ENCODE measurements around the gene RPLP1.

Gene RPLP1

GRCh38 chr15:69412274-69412673, 40.3 kb upstream of the RPLP1 start:
- no peak for TF ChIP-seq CTCF (IDR thresholded peaks at IDR 0.05; ENCODE audit: control insufficient read depth, extremely low read depth, insufficient read depth)
- no peak for DNase-seq (ENCODE audit: low read depth)
- no peak overlapping the region for H3K4me3 ChIP-seq (ENCODE audit: low read depth, low read length)

GRCh38 chr15:69412701-69413100, 39.9 kb upstream of the RPLP1 start:
- DNase-seq (ENCODE audit: low read depth) = no peak
- no peak overlapping the region for H3K4me3 ChIP-seq (ENCODE audit: low read depth, low read length)
- no peak for TF ChIP-seq CTCF (IDR thresholded peaks at IDR 0.05; ENCODE audit: control insufficient read depth, extremely low read depth, insufficient read depth)

GRCh38 chr15:69413822-69414700, 38.6 kb upstream of the RPLP1 start, which contains the start of gene KIF23:
KIF23 (plus strand) TSS chr15:69414349; CDS start chr15:69414466, 117 bp downstream.
- H3K4me3 ChIP-seq (ENCODE audit: low read depth, low read length) = peak within 1 kb of the TSS; percentile 82
- peak; percentile 83 for DNase-seq (ENCODE audit: low read depth)
- no peak for TF ChIP-seq CTCF (IDR thresholded peaks at IDR 0.05; ENCODE audit: control insufficient read depth, extremely low read depth, insufficient read depth)

- H3K4me3 ChIP-seq (ENCODE audit: low read depth, low read length) = peak overlapping the region; percentile 82
- DNase-seq (ENCODE audit: low read depth) = peak; percentile 22
- TF ChIP-seq CTCF (IDR thresholded peaks at IDR 0.05; ENCODE audit: control insufficient read depth, extremely low read depth, insufficient read depth) = no peak
Observed at GRCh38 chr15:69414701-69415167, 37.9 kb upstream of the RPLP1 start.

GRCh38 chr15:69415381-69415780, 37.2 kb upstream of the RPLP1 start:
- no peak for TF ChIP-seq CTCF (IDR thresholded peaks at IDR 0.05; ENCODE audit: control insufficient read depth, extremely low read depth, insufficient read depth)
- DNase-seq (ENCODE audit: low read depth) = no peak
- peak overlapping the region; percentile 82 for H3K4me3 ChIP-seq (ENCODE audit: low read depth, low read length)

GRCh38 chr15:69417581-69417980, 35.0 kb upstream of the RPLP1 start:
- no peak for DNase-seq (ENCODE audit: low read depth)
- no peak for TF ChIP-seq CTCF (IDR thresholded peaks at IDR 0.05; ENCODE audit: control insufficient read depth, extremely low read depth, insufficient read depth)
- H3K4me3 ChIP-seq (ENCODE audit: low read depth, low read length) = no peak overlapping the region

Data from LNCaP clone FGC (cell line).